LNCaP clone FGC (cell line): ENCODE measurements around the gene HCLS1.
"Not testable (repeated sequence)": the region's sequence is repeated elsewhere in the genome, so short reads cannot be mapped to it uniquely, and the experiment has no call there.

Source experiments
- DNase-seq: peaks from one replicate; pipeline ENCODE4 v3.0.0-alpha.2; 2011; ENCODE audit warnings: low read depth
- H3K4me3 ChIP-seq: 2 replicates; pipeline ENCODE4 v1.5.1; 2011; ENCODE audit warnings: mild to moderate bottlenecking, low read depth, low read length, control low read depth
- CTCF ChIP-seq: IDR thresholded peaks from 2 replicates; pipeline ENCODE4 v1.5.1; 2012; ENCODE audit warnings: mild to moderate bottlenecking; ENCODE audit not compliant: control insufficient read depth, insufficient read depth; ENCODE audit errors: extremely low read depth

HCLS1 gene

GRCh38 chr3:121698476-121698875, 37.8 kb upstream of the HCLS1 start:
- no peak for DNase-seq
- TF ChIP-seq CTCF: no peak
- no peak overlapping the region for H3K4me3 ChIP-seq

- DNase-seq: no peak
- no peak for TF ChIP-seq CTCF
- no peak overlapping the region for H3K4me3 ChIP-seq
These were observed 35.5 kb upstream of the HCLS1 start for GRCh38 chr3:121696186-121696585.

GRCh38 chr3:121692010-121692699, 31.5 kb upstream of the HCLS1 start:
- H3K4me3 ChIP-seq: no peak overlapping the region
- no peak for DNase-seq
- no peak for TF ChIP-seq CTCF

- no peak for DNase-seq
- no peak for TF ChIP-seq CTCF
- H3K4me3 ChIP-seq: no peak overlapping the region
These were observed 30.2 kb upstream of the HCLS1 start for GRCh38 chr3:121690777-121691405.

- not testable (repeated sequence) for H3K4me3 ChIP-seq, DNase-seq
These were observed 28.0 kb upstream of the HCLS1 start for GRCh38 chr3:121688747-121689146.

GRCh38 chr3:121681792-121682191, 21.1 kb upstream of the HCLS1 start:
- no peak for TF ChIP-seq CTCF
- no peak overlapping the region for H3K4me3 ChIP-seq
- DNase-seq: no peak

- TF ChIP-seq CTCF: no peak
- no peak for DNase-seq
- no peak overlapping the region for H3K4me3 ChIP-seq
These were observed 16.4 kb upstream of the HCLS1 start for GRCh38 chr3:121677141-121677540.
